Adrenal gland (tissue), 12 donors: ENCODE data around the gene CDH11. TPM values are rescaled to one million over a fixed set of nuclear protein-coding genes. Genes with fewer than 3 reads are reported as not detected.

Source experiments
- DNase-seq, 7 donors: peaks; one replicate each; pipeline ENCODE4 v3.0.0-alpha.2; 2019 to 2020
- H3K27ac ChIP-seq, 5 donors: fragments of 200-600 bp; sonication (generic) in 4 of 5; 1 replicate in 3 of 5; 2 replicates in 2 of 5; pipeline versions ENCODE4 v1.5.1 to v1.8.0; 2016 to 2020; ENCODE audit warnings: mild to moderate bottlenecking in 1 of 5
- H3K27me3 ChIP-seq: fragments of 200-600 bp; 2 replicates; pipeline ENCODE4 v1.8.0; 2021
- H3K36me3 ChIP-seq, 2 donors: fragments of 200-600 bp; replicated peaks in 1 of 2; 1 replicate in 1 of 2; 2 replicates in 1 of 2; pipeline versions ENCODE4 v1.5.1 to v1.8.0; 2018 to 2022
- H3K4me1 ChIP-seq, 2 donors: fragments of 200-600 bp; replicated peaks in 1 of 2; 1 replicate in 1 of 2; 2 replicates in 1 of 2; pipeline versions ENCODE4 v1.5.1 to v1.8.0; 2018 to 2021
- H3K4me3 ChIP-seq, 4 donors: fragments of 200-600 bp; sonication (generic) in 3 of 4; one replicate each; pipeline ENCODE4 v1.5.1; 2016 to 2018
- H3K9me3 ChIP-seq, 3 donors: fragments of 200-600 bp; sonication (generic) in 1 of 3; replicated peaks in 1 of 3; 1 replicate in 2 of 3; 2 replicates in 1 of 3; pipeline versions ENCODE4 v1.5.1 to v1.8.0; 2016 to 2021
- CTCF ChIP-seq, 6 experiments: fragments of 450-650 bp in 4 of 6; fragments of 200-600 bp in 2 of 6; sonication (generic) in 1 of 6; IDR thresholded peaks; 1 replicate in 5 of 6; 2 replicates in 1 of 6; pipeline versions ENCODE4 v1.5.1 to v1.8.0; 2016 to 2021; ENCODE audit warnings: antibody characterized with exemption in 6 of 6, mild to moderate bottlenecking in 2 of 6, moderate library complexity in 1 of 6
- POLR2A ChIP-seq, 2 donors: fragments of 450-650 bp; IDR thresholded peaks; one replicate each; pipeline ENCODE4 v1.6.1; 2017; ENCODE audit warnings: antibody characterized with exemption in 2 of 2, mild to moderate bottlenecking in 2 of 2, moderate library complexity in 1 of 2
- WGBS, 4 donors: extraction: QIAGEN DNeasy Blood & Tissue Kit in 2 of 4; methylation state at CpG; one replicate each; pipeline versions ENCODE4 v1.1.5 to v1.1.7; 2013 to 2017; 5-methylcytosine and 5-hydroxymethylcytosine counted together
- intact Hi-C, 2 donors: fragments of 100-400 bp; cut with DNase I; formaldehyde crosslinking; loops; one replicate each; pipeline versions ENCODE4 v1.14.1 to v1.15.0; 2022 to 2023
- polyA plus RNA-seq, 3 donors: library from polyadenylated mRNA; stranded (reverse); fragments of 200-250 nt in 2 of 3; fragments of 350-450 nt in 1 of 3; fragmentation: Illumina TruSeq in 1 of 3; extraction: RNeasy Lipid Tissue Mini Kit (QIAGEN cat#74804) in 1 of 3; gene quantifications; one replicate each; pipeline ENCODE4 v1.2.3, GENCODE V29; 2013 to 2014
- total RNA-seq, 9 donors: library from RNA; depleted of rRNA in 4 of 9; stranded (reverse); fragments of >200 nt in 4 of 9; fragments of 120-200 nt in 1 of 9; fragmentation: NEBNext Ultra II Directional in 1 of 9; extraction: Animal tissue kit (Norgen Biotek cat#: 25700) in 1 of 9; gene quantifications; one replicate each; pipeline versions ENCODE4 v1.1.0 to v1.2.4, GENCODE V29; 2013 to 2023
- donor health status: healthy with polysubstance abuse.
- donor health status: Bipolar disorder and iron deficiency.
- donor health status: DM: yes; HTN: yes; CAD: no.
- donor health status: DM: no; HTN: no; CAD: no.
- donor health status: DM: no; HTN: no; CAD: no.
- donor health status: DM: yes; HTN: yes; CAD: no.

The CDH11 gene
- total and polyA plus RNA-seq, 12 donors: 3.0 to 102 (median 31.0) TPM

GRCh38 chr16:65113441-65113840 is 8.4 kb downstream of the CDH11 start:
- peaks cover 0 to 6% of the 10 kb centered on the region in 2 donors for H3K4me1 ChIP-seq
- no peak overlapping the region for H3K4me3 ChIP-seq
- H3K36me3 ChIP-seq: no peaks in the 10 kb centered on the region
- no peaks in the 10 kb centered on the region for H3K27me3 ChIP-seq
- 82 to 93% (median 89%) methylated on average over 5 of the region's 5 CpGs for WGBS, 4 donors
- intact Hi-C loops: loop anchor here in 1 of 2 donors (10.0 kb wide), 1 partner anchor 1749 kb away; no protein-coding TSS in a partner anchor
- TF ChIP-seq POLR2A (IDR thresholded peaks at IDR 0.05) (no peak), CTCF (IDR thresholded peaks at IDR 0.05) (no peak)
- H3K27ac ChIP-seq: no peak overlapping the region
- no peak for DNase-seq
- H3K9me3 ChIP-seq: no peaks in the 10 kb centered on the region

- 78 to 87% (median 83%) methylated on average over 5 of the region's 5 CpGs for WGBS, 4 donors
- no peak overlapping the region for H3K27ac ChIP-seq
- DNase-seq: no peak
- H3K36me3 ChIP-seq: no peaks in the 10 kb centered on the region
- no peaks in the 10 kb centered on the region for H3K9me3 ChIP-seq
- no peaks in the 10 kb centered on the region for H3K4me1 ChIP-seq
- H3K27me3 ChIP-seq: no peaks in the 10 kb centered on the region
- TF ChIP-seq CTCF (IDR thresholded peaks at IDR 0.05) (no peak), POLR2A (IDR thresholded peaks at IDR 0.05) (no peak)
- intact Hi-C loops: loop anchor here in 1 of 2 donors (10.0 kb wide), 1 partner anchor 1747 kb away; no protein-coding TSS in a partner anchor
- H3K4me3 ChIP-seq: no peak overlapping the region
These were observed 10.6 kb downstream of the CDH11 start for GRCh38 chr16:65111306-65111705.

- WGBS, 4 donors: 61 to 80% (median 76%) methylated on average over 3 of the region's 3 CpGs
These were observed 15.1 kb downstream of the CDH11 start for GRCh38 chr16:65106757-65107156.

GRCh38 chr16:65105171-65105570 is 16.7 kb downstream of the CDH11 start:
- TF ChIP-seq POLR2A (IDR thresholded peaks at IDR 0.05): no peak
- no peak for TF ChIP-seq CTCF (IDR thresholded peaks at IDR 0.05)
- Histone ChIP-seq H3K27ac (no peak overlapping the region), H3K27me3 (no peaks in the 10 kb centered on the region), H3K4me1 (no peaks in the 10 kb centered on the region), H3K9me3 (no peaks in the 10 kb centered on the region), H3K4me3 (no peak overlapping the region), H3K36me3 (no peaks in the 10 kb centered on the region)
- no peak for DNase-seq
- intact Hi-C loops: no loop called here
- whole genome bisulfite sequencing, 4 donors: 52 to 75% (median 71%) methylated on average over 1 of the region's 1 CpG

More at GRCh38 chr16:65106757-65107156, 15.1 kb downstream of the CDH11 start:
- TF ChIP-seq POLR2A (IDR thresholded peaks at IDR 0.05) (no peak), CTCF (IDR thresholded peaks at IDR 0.05) (no peak)
- Histone ChIP-seq H3K27me3 (no peaks in the 10 kb centered on the region), H3K9me3 (no peaks in the 10 kb centered on the region), H3K36me3 (no peaks in the 10 kb centered on the region), H3K4me3 (no peak overlapping the region), H3K27ac (no peak overlapping the region), H3K4me1 (no peaks in the 10 kb centered on the region)
- no peak for DNase-seq
- intact Hi-C loops: no loop called here
